SK-N-MC (cell line): Measurements from ENCODE around the gene THOC1.

Experiments used
- EZH2 ChIP-seq: fragments of 200-600 bp; sonication (generic); IDR thresholded peaks from one replicate; pipeline ENCODE4 v1.6.1; 2017; ENCODE audit warnings: antibody characterized with exemption
- FOXP2 ChIP-seq: optimal IDR thresholded peaks from 2 replicates; pipeline ENCODE3; 2011; ENCODE audit warnings: mild to moderate bottlenecking, moderate library complexity; ENCODE audit not compliant: insufficient read depth; ENCODE audit errors: extremely low read length, control extremely low read depth
- POLR2AphosphoS5 ChIP-seq: IDR thresholded peaks from 2 replicates; pipeline ENCODE4 v1.6.1; 2012; ENCODE audit warnings: mild to moderate bottlenecking, low read depth, low read length, borderline replicate concordance

DNA sequence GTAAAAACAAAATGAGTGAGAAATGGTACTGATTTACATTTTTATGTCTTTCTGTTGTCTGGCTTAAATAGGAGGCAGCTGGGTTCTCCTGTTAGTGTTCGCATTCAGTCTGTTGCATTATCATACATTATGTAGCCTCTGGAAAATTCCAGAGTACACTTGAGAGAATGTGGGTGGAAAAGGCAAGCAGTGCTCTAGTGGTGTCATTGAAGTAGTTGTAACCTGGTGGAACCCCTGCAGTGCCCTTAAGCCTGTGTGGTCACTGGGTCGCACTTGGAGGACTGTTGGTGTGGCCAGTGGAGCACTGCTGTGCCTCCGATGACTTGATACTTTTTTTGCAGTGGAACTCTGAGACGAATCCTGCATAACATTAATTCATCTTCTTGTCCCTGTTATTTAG, 57.1 kb downstream of the THOC1 start:
- TF ChIP-seq EZH2 (no peak), FOXP2 (no peak), POLR2AphosphoS5 (no peak)
